Measurements from ENCODE around the gene CCDC71L.
A peak's percentile ranks its signal among the peaks of the same experiment; 100 is the strongest.

CCDC71L gene

GRCh38 chr7:106625678-106626301 is 35.2 kb downstream of the CCDC71L start:
- DNase-seq (ENCODE audit: low spot score) = no peak

GRCh38 chr7:106623853-106624252 is 37.1 kb downstream of the CCDC71L start:
- no peak for DNase-seq (ENCODE audit: low spot score)

DNA sequence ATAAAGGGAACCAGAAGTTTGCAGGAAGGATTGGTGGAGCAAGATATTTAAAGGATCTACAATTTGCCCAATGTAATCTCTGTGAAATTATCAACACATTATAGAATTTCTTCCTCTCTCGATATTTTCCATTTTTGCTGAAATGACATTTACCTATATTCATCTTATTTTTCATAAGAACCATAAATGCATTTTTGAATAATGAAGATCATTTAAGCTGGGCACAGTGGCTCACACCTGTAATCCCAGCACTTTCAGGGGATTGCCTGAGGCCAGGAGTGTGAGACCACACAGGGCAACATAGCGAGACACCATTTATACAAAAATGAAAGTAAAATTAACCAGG is 37.7 kb downstream of the CCDC71L start:
- no peak for DNase-seq (ENCODE audit: low spot score)

GRCh38 chr7:106622654-106623314 is 38.2 kb downstream of the CCDC71L start:
- DNase-seq (ENCODE audit: low spot score) = no peak

- no peak for DNase-seq (ENCODE audit: low spot score)
Observed at GRCh38 chr7:106621393-106622132, 39.4 kb downstream of the CCDC71L start.

DNA sequence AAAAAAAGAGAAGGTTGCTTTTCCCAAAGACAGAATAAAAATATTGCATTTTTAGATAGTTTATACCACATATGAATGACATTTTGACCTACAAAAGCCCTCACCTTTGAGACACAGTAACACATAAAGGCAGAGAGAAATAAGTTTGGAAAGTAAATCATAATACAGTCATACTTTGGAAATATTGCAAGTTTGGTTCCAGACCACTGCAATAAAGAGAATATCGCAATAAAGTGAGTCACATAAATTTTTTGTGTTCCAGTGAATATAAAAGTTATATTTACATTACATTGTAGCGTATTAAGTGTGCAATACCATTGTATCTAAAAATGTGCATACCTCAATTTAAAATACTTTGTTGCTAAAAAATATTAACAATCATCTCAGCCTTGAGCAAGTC is 40.3 kb downstream of the CCDC71L start:
- no peak for DNase-seq (ENCODE audit: low spot score)

GRCh38 chr7:106620034-106620433 is 40.9 kb downstream of the CCDC71L start:
- DNase-seq (ENCODE audit: low spot score) = no peak

DNA sequence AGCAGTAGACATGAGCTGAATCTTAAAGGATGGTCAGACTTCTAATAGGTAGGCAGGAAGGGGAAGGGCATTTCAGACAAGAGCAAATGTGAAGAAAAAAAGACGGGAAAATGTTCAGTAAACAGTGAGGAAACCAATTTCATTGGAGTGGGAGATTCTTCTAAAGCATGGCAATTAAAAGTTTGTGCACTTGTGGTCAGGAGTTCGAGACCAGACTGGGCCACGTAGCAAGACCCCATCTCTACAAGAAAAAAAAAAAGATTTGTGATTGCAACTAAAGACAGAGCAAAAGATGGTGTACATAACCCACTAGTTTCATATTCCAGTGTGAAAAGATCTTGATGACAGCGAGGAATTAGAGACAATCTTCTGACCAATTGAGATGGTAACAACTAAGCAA is 41.7 kb downstream of the CCDC71L start:
- no peak for DNase-seq (ENCODE audit: low spot score)

GRCh38 chr7:106618480-106618879 is 42.5 kb downstream of the CCDC71L start:
- DNase-seq (ENCODE audit: low spot score) = peak; percentile 4

DNA sequence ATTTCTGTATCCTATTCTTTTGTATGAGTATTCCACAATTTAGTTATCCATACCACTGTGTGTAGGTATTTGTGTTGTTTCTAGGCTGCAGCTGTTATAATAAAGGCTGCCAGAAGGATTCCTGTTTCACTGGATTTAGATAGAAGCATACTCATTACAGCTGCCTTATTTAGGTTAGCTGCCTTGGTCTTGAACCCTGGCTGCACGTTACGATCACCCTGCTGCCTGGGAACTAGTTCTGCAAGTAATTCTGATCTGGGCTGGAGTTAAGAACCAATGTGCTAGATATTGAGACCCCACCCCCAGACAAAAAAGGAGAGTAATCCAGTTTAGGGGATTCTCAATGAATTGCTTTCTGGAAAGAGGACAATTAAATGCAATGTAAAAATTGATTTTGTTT is 43.1 kb downstream of the CCDC71L start:
- no peak for DNase-seq (ENCODE audit: low spot score)

GRCh38 chr7:106616708-106617051 is 44.3 kb downstream of the CCDC71L start:
- no peak for DNase-seq (ENCODE audit: low spot score)

GRCh38 chr7:106615808-106616707 is 44.9 kb downstream of the CCDC71L start:
- no peak for DNase-seq (ENCODE audit: low spot score)

GRCh38 chr7:106614751-106615150 is 46.2 kb downstream of the CCDC71L start:
- no peak for DNase-seq (ENCODE audit: low spot score)

- no peak for DNase-seq (ENCODE audit: low spot score)
Observed at GRCh38 chr7:106613848-106614560, 47.0 kb downstream of the CCDC71L start.

DNA sequence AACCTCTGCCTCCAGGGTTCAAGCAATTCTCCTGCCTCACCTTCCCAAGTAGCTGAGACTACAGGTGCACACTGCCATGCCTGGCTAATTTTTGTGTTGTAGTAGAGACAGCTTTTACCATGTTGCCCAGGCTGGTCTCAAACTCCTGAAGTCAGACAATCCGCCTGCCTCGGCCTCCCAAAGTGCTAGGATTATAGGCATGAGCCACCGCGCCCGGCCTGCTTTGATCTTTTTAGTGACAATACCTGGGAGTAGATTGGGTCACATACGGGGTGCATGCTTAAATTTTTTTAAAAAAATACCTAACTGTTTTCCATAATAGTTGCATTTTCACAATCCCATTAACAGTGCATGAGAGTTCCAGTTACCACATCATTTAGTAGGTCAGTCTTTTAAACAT is 47.7 kb downstream of the CCDC71L start:
- DNase-seq (ENCODE audit: low spot score) = no peak

DNA sequence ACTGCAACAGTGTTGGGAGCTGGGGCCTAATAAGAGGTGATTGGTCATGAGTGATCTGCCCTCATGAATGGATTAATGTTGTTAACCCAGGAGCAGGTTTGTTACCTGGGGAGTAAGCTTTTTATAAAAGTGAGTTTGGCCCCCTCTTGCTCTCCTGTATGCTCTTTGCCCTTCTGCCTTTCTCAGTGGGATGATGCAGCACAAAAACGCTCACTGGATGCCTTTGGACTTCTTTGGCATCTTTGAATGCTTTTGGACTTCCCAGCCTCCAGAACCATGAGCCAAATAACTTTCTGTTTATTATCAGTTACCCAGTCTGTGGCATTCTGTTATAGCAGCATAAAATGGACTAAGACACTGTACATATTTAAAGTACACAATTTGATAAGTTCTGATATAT is 48.5 kb downstream of the CCDC71L start:
- no peak for DNase-seq (ENCODE audit: low spot score)

DNA sequence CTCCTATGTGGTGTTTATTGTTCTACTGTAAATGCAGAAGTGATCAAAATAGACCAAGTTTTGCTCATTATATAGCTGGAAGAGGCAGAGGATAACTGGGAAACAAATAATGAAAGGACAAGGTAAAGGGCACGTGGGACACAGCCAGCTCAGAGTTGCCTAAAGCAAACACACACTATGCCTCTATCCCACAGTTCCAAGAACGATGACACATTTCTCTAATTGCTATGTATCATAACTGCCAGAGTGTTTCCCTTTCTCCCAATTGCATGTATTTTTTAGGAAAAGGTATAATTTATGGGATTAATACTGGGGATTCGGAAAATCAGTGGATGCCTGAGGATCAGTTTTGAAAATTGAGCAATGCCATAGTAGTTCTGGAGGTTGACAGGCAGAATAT is 49.0 kb downstream of the CCDC71L start:
- DNase-seq (ENCODE audit: low spot score) = no peak

DNA sequence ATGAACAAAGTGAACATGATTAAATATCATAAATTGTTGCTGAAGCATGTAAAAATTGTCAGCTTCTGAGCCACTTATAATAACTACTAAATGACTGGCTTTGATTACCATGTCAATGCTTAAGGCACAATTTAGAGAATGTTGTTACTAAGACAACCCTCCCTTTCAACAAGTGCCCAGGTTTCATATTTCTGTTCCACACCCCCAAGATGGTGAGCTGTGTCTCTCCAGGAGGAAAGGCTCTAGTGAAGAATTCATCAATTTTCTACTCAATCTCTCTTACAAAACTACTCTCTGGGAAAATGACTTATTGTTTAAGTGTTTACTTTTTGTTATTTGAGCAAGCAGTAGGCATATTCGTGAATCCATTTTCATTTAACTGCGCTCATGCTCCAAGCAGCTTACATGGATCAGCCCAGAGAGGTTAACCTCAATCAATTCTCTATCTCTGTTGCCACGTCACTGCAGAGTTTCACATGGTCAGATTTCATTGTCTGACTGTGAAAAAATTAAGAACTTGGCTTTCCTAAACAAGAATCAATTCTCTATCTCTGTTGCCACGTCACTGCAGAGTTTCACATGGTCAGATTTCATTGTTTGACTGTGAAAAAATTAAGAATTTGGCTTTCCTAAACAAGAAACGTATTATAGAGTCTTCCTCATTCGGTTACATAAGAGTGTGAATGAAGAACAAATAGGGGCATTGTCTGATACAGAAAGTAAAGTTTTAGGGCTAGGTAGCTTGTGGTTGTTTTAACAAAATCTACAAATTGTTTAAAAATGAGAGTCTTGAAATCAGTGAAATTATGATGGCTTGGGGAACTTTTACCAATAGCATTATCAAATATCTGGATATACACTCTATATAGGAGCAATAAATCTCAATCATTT is 49.7 kb downstream of the CCDC71L start:
- no peak for DNase-seq (ENCODE audit: low spot score)

DNA sequence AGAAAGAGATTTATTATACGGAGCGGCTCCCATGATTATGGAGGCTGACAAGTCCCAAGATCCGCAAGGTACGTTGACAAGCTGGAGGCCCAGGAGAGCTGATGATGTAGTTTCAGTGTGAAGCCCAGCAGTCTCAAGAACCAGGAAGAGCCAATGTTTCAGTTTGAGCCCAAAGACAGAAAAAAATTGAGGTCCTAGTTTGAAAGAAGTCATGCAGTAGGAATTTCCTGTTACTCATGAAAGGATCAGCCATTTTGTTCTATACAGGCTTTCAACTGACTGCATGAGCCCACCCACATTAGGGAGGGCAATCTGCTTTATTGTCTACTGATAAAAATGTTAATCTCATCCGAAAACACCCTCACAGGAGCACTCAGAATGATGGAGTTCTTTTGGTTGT is 51.5 kb downstream of the CCDC71L start:
- no peak for DNase-seq (ENCODE audit: low spot score)

- DNase-seq (ENCODE audit: low spot score) = no peak
Observed at GRCh38 chr7:106608661-106609060, 52.3 kb downstream of the CCDC71L start.
